ENCODE data around the gene RXRB.

DNA sequence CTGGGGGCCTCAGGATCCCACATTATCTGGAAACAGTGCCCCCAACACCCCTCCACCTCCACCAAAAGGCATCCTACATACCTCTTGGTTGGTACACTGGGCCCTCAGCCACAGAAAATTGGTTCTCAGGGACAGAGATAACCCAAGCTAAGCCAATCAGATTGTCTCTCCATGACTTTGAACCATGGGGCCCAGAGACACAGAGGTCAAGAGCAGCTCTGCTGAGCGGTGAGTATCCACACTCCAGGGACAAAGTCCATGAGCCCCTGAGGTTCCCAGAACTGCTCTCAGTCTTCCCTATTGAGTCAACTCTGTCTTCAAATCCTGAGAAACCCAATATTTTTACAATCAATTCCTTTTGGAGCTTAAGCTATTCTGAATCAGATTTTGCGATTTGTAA is 43.5 kb downstream of the RXRB start:
- TF ChIP-seq, protein P1, sequence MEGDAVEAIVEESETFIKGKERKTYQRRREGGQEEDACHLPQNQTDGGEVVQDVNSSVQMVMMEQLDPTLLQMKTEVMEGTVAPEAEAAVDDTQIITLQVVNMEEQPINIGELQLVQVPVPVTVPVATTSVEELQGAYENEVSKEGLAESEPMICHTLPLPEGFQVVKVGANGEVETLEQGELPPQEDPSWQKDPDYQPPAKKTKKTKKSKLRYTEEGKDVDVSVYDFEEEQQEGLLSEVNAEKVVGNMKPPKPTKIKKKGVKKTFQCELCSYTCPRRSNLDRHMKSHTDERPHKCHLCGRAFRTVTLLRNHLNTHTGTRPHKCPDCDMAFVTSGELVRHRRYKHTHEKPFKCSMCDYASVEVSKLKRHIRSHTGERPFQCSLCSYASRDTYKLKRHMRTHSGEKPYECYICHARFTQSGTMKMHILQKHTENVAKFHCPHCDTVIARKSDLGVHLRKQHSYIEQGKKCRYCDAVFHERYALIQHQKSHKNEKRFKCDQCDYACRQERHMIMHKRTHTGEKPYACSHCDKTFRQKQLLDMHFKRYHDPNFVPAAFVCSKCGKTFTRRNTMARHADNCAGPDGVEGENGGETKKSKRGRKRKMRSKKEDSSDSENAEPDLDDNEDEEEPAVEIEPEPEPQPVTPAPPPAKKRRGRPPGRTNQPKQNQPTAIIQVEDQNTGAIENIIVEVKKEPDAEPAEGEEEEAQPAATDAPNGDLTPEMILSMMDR (IDR thresholded peaks at IDR 0.05; ENCODE audit: insufficient read depth, low read length), result no peak
- TF ChIP-seq REST (IDR thresholded peaks at IDR 0.05; ENCODE audit: insufficient replicate concordance, low read depth) (no peak), POLR2AphosphoS5 (IDR thresholded peaks at IDR 0.05; ENCODE audit: low read depth) (no peak), GABPA (IDR thresholded peaks at IDR 0.05; ENCODE audit: low read depth) (no peak)

Data from HL-60 (cell line).